ENCODE data around the gene RUNX2.

GRCh38 chr6:45709781-45710220, 381.7 kb downstream of the RUNX2 start:
- TF ChIP-seq EZH2 (IDR thresholded peaks at IDR 0.05; ENCODE audit: insufficient read depth, poor library complexity, severe bottlenecking) (no peak), EZH2phosphoT487 (IDR thresholded peaks at IDR 0.05; ENCODE audit: insufficient read depth, low read depth) (no peak)
